ENCODE measurements around the gene C5orf52. TPM values are rescaled to one million over a fixed set of nuclear protein-coding genes. Genes with fewer than 3 reads are reported as not detected.

C5orf52 gene
- total RNA-seq, 1 donor from 2014 or later, result not detected

DNA sequence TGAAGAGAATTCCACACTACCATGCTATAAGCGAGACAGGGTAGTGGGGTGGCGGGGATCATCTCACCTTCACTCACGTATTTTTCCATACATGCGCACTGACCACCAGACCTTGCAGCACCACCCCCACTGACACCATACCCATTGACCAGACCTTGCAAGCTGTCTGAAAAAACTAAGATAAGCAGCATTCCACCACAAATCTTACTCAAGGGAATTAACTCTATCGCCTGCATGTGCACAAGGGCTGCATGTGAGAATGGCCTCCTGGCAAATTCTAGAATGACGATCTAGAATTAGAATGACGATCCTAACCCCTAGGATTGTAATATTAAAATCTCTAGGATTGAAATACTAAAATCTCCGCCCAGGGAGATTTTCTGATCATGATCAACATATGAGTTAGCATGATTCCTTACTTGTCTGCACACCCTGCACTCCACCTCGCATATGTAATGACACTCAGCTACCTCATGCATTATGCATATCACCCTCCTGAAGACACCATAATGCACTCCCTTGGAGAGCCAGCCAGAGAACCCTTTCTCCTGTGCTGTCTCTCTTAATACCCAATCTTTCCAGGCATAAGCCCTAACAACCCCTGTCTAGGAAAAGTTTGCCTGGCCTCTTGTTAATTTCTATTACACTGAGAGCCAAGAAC, 30.8 kb upstream of the C5orf52 start:
- Mint-ChIP-seq H3K27me3 (ENCODE audit: unreplicated experiment) (peaks cover 7% of the 10 kb centered on the region), H3K4me3 (ENCODE audit: unreplicated experiment) (no peak overlapping the region), H3K36me3 (ENCODE audit: unreplicated experiment) (no peaks in the 10 kb centered on the region), H3K9me3 (ENCODE audit: unreplicated experiment) (peaks cover 2% of the 10 kb centered on the region), H3K4me1 (ENCODE audit: low read depth, unreplicated experiment) (peaks cover 2% of the 10 kb centered on the region), H3K27ac (ENCODE audit: unreplicated experiment) (no peak overlapping the region)
- DNase-seq, result no peak
- TF ChIP-seq, protein P1, sequence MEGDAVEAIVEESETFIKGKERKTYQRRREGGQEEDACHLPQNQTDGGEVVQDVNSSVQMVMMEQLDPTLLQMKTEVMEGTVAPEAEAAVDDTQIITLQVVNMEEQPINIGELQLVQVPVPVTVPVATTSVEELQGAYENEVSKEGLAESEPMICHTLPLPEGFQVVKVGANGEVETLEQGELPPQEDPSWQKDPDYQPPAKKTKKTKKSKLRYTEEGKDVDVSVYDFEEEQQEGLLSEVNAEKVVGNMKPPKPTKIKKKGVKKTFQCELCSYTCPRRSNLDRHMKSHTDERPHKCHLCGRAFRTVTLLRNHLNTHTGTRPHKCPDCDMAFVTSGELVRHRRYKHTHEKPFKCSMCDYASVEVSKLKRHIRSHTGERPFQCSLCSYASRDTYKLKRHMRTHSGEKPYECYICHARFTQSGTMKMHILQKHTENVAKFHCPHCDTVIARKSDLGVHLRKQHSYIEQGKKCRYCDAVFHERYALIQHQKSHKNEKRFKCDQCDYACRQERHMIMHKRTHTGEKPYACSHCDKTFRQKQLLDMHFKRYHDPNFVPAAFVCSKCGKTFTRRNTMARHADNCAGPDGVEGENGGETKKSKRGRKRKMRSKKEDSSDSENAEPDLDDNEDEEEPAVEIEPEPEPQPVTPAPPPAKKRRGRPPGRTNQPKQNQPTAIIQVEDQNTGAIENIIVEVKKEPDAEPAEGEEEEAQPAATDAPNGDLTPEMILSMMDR (IDR thresholded peaks at IDR 0.05; ENCODE audit: partially characterized antibody, unreplicated experiment), result no peak

- no peak overlapping the region for H3K4me3 Mint-ChIP-seq (ENCODE audit: unreplicated experiment)
- H3K9me3 Mint-ChIP-seq (ENCODE audit: unreplicated experiment), result peaks cover 6% of the 10 kb centered on the region
- TF ChIP-seq, protein P1 (IDR thresholded peaks at IDR 0.05; ENCODE audit: partially characterized antibody, unreplicated experiment), result no peak
- no peak overlapping the region for H3K27ac Mint-ChIP-seq (ENCODE audit: unreplicated experiment)
- peaks cover 2% of the 10 kb centered on the region for H3K27me3 Mint-ChIP-seq (ENCODE audit: unreplicated experiment)
- H3K4me1 Mint-ChIP-seq (ENCODE audit: low read depth, unreplicated experiment), result no peaks in the 10 kb centered on the region
- no peak for DNase-seq
- H3K36me3 Mint-ChIP-seq (ENCODE audit: unreplicated experiment), result peaks cover 12% of the 10 kb centered on the region
These were observed 22.9 kb upstream of the C5orf52 start for GRCh38 chr5:157648275-157648990.

GRCh38 chr5:157649101-157649500, 22.2 kb upstream of the C5orf52 start:
- TF ChIP-seq, protein P1 (IDR thresholded peaks at IDR 0.05; ENCODE audit: partially characterized antibody, unreplicated experiment), result no peak
- Mint-ChIP-seq H3K27me3 (ENCODE audit: unreplicated experiment) (peaks cover 2% of the 10 kb centered on the region), H3K27ac (ENCODE audit: unreplicated experiment) (no peak overlapping the region), H3K4me3 (ENCODE audit: unreplicated experiment) (no peak overlapping the region), H3K4me1 (ENCODE audit: low read depth, unreplicated experiment) (no peaks in the 10 kb centered on the region), H3K36me3 (ENCODE audit: unreplicated experiment) (peaks cover 12% of the 10 kb centered on the region), H3K9me3 (ENCODE audit: unreplicated experiment) (peaks cover 6% of the 10 kb centered on the region)
- no peak for DNase-seq

DNA sequence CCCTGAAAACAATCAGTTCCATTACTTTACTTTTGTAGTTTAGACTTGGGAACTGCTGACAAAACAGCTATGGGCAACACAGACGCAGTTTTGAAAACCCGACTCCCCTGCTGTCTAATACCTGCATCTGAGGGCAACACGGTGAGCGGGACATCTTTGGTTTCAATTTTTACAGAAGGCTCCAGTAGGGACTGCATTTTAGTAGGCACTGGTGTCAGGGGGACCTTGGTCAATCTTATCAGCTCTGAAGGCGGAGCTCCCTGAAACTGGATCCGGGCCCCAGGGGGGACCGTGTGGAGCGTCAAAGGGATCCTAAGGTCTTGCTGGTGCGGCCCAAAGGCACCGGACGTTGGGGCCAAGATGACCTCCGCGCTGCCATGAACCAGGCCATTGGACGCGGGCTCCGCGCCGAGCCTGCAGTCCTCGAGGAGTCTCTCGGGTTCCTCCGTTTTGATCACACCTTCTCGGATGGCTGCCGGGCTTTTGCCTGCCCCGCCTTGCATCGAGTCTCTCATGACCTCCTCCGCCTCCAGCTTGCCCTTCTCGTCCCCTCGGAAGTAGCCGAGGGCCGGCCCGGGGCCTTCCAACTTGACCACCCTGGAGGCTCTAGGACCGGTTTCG, 20.2 kb upstream of the C5orf52 start:
- H3K27ac Mint-ChIP-seq (ENCODE audit: unreplicated experiment), result no peak overlapping the region
- H3K36me3 Mint-ChIP-seq (ENCODE audit: unreplicated experiment), result peaks cover 12% of the 10 kb centered on the region
- no peaks in the 10 kb centered on the region for H3K4me1 Mint-ChIP-seq (ENCODE audit: low read depth, unreplicated experiment)

More for the DNA sequence above, 20.2 kb upstream of the C5orf52 start:
- Mint-ChIP-seq H3K4me3 (ENCODE audit: unreplicated experiment) (no peak overlapping the region), H3K9me3 (ENCODE audit: unreplicated experiment) (peaks cover 6% of the 10 kb centered on the region), H3K27me3 (ENCODE audit: unreplicated experiment) (peaks cover 2% of the 10 kb centered on the region)
- DNase-seq, result no peak
- TF ChIP-seq, protein P1 (IDR thresholded peaks at IDR 0.05; ENCODE audit: partially characterized antibody, unreplicated experiment), result no peak
